Ovary (tissue), 3 donors: ENCODE measurements around the gene ABHD12.

Experiments
- EP300 ChIP-seq: sonication (generic); formaldehyde crosslinking; IDR thresholded peaks from one replicate; pipeline ENCODE4 v1.6.1; 2017; ENCODE audit warnings: antibody characterized with exemption
- POLR2A ChIP-seq: fragments of 450-650 bp; IDR thresholded peaks from one replicate; pipeline ENCODE4 v1.6.1; 2017; ENCODE audit warnings: antibody characterized with exemption, mild to moderate bottlenecking, moderate library complexity
- TF ChIP-seq, protein P1 (sequence below), 3 donors: fragments of 450-650 bp in 2 of 3; fragments of 200-600 bp in 1 of 3; IDR thresholded peaks; one replicate each; pipeline versions ENCODE4 v1.5.1 to v1.8.0; 2016 to 2022; ENCODE audit warnings: antibody characterized with exemption in 3 of 3, mild to moderate bottlenecking in 1 of 3
- donor health status: DM: no; HTN: no; CAD: no.

- TF ChIP-seq, protein P1, sequence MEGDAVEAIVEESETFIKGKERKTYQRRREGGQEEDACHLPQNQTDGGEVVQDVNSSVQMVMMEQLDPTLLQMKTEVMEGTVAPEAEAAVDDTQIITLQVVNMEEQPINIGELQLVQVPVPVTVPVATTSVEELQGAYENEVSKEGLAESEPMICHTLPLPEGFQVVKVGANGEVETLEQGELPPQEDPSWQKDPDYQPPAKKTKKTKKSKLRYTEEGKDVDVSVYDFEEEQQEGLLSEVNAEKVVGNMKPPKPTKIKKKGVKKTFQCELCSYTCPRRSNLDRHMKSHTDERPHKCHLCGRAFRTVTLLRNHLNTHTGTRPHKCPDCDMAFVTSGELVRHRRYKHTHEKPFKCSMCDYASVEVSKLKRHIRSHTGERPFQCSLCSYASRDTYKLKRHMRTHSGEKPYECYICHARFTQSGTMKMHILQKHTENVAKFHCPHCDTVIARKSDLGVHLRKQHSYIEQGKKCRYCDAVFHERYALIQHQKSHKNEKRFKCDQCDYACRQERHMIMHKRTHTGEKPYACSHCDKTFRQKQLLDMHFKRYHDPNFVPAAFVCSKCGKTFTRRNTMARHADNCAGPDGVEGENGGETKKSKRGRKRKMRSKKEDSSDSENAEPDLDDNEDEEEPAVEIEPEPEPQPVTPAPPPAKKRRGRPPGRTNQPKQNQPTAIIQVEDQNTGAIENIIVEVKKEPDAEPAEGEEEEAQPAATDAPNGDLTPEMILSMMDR (IDR thresholded peaks at IDR 0.05): no peak
- no peak for TF ChIP-seq EP300
- no peak for TF ChIP-seq POLR2A
Measured at GRCh38 chr20:25439328-25439727, 48.7 kb upstream of the ABHD12 start.
